Measurements from ENCODE around the gene SELP. TPM values are rescaled to one million over a fixed set of nuclear protein-coding genes. Genes with fewer than 3 reads are reported as not detected.

The SELP gene
- total RNA-seq, 1 donor = not detected

DNA sequence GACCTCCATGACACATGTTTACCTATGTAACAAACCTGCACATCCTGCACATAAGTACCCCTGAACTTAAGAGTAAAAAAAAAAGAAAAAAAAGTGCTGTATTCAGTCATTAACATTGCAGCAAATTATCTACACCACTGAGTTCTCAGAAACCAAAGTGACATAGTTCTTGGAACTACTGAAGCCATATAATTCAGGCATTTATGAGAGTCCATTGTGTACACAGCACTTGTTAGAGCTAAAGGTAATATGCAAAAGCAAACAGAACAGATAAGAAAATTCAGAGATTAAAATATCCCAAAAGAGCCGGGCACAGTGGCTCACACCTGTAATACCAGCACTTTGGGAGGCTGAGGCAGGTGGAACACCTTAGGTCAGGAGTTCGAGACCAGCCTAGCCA lies 81.6 kb downstream of the SELP start:
- H3K4me3 ChIP-seq (ENCODE audit: low read depth, low read length) = no peak overlapping the region
- DNase-seq (ENCODE audit: low read depth) = no peak
- TF ChIP-seq, protein P1, sequence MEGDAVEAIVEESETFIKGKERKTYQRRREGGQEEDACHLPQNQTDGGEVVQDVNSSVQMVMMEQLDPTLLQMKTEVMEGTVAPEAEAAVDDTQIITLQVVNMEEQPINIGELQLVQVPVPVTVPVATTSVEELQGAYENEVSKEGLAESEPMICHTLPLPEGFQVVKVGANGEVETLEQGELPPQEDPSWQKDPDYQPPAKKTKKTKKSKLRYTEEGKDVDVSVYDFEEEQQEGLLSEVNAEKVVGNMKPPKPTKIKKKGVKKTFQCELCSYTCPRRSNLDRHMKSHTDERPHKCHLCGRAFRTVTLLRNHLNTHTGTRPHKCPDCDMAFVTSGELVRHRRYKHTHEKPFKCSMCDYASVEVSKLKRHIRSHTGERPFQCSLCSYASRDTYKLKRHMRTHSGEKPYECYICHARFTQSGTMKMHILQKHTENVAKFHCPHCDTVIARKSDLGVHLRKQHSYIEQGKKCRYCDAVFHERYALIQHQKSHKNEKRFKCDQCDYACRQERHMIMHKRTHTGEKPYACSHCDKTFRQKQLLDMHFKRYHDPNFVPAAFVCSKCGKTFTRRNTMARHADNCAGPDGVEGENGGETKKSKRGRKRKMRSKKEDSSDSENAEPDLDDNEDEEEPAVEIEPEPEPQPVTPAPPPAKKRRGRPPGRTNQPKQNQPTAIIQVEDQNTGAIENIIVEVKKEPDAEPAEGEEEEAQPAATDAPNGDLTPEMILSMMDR (IDR thresholded peaks at IDR 0.05; ENCODE audit: insufficient read depth, low read depth, low read length) = no peak

GRCh38 chr1:169546087-169546995 lies 83.6 kb downstream of the SELP start:
- no peak overlapping the region for H3K4me3 ChIP-seq (ENCODE audit: low read depth, low read length)
- peak; percentile 81 for DNase-seq (ENCODE audit: low read depth)
- TF ChIP-seq, protein P1 (IDR thresholded peaks at IDR 0.05; ENCODE audit: insufficient read depth, low read depth, low read length) = peak; percentile 86

- no peak overlapping the region for H3K4me3 ChIP-seq (ENCODE audit: low read depth, low read length)
- DNase-seq (ENCODE audit: low read depth) = no peak
- TF ChIP-seq, protein P1 (IDR thresholded peaks at IDR 0.05; ENCODE audit: insufficient read depth, low read depth, low read length) = no peak
Measured at GRCh38 chr1:169545472-169545871, 84.5 kb downstream of the SELP start.

DNA sequence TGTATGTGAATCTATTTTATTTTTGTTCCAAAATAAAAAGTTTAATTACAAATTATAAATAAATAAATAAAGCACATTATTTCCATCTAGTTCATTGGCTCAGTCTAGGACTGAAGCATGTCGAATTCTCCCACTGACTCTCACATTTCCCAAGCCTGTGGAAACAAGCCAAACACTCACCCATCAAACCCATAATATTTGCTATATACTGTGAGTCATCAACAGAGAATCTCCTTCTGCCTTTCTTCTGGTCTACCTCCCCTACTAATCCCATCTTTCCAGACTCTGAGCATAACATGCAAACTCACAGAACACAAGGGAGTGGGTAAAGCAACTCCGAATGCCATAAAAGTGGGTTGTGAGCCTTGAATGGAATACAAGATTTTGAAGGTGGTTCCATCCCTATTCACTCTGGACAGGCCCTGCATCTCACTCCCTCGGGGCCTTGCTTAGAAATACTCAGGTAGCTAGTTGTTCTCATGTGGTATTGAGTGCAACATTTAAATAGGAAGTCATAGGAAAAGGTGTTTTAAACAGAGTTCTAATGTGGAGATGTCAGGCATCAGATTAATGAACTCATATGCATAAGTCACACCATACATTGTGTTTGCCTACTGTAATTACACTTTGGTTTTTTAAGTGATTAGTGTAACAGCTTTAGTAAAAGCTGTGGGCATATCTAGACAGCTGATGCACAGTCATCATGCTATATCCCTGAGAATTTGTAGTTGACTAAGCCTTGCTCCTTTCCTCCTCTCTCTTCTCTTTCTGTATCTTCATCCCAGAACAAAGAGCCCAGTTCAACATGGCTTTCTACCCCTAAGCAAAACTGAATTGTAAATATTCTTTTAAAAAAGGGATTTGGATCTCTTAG lies 90.7 kb downstream of the SELP start:
- TF ChIP-seq, protein P1 (IDR thresholded peaks at IDR 0.05; ENCODE audit: insufficient read depth, low read depth, low read length) = no peak
- DNase-seq (ENCODE audit: low read depth) = peak; percentile 75

More for the DNA sequence above, 90.7 kb downstream of the SELP start:
- H3K4me3 ChIP-seq (ENCODE audit: low read depth, low read length) = no peak overlapping the region

Other genes with a start within 250 kb of the SELP start
- gene CCDC181, start 202.7 kb downstream of the SELP start, total RNA-seq = 0.86 and 0.97 TPM in 2 replicates
- gene SLC19A2, start 144.2 kb downstream of the SELP start, total RNA-seq = 7.3 and 7.7 TPM in 2 replicates
- not detected in 2 replicates for gene F5, start 43.6 kb downstream of the SELP start, total RNA-seq
- gene SELL, start 81.5 kb upstream of the SELP start, total RNA-seq = not detected in 2 replicates
- gene SELE, start 104.0 kb upstream of the SELP start, total RNA-seq = not detected in 2 replicates
- 5.5 and 6.5 TPM in 2 replicates for gene METTL18, start 164.8 kb upstream of the SELP start, total RNA-seq